ENCODE data around the gene FBXW12.

The FBXW12 gene

GRCh38 chr3:48416546-48416945, 44.5 kb downstream of the FBXW12 start (continued):
- TF ChIP-seq ZSCAN18 (tag by site-specific recombination; IDR thresholded peaks at IDR 0.05) (no peak), ZNF645 (tag by site-specific recombination; IDR thresholded peaks at IDR 0.05) (no peak), ZFP37 (tag by site-specific recombination; IDR thresholded peaks at IDR 0.05) (no peak)

- TF ChIP-seq YY2 (tag by site-specific recombination; IDR thresholded peaks at IDR 0.05) (no peak), SCRT1 (tag by site-specific recombination; IDR thresholded peaks at IDR 0.05; ENCODE audit: borderline replicate concordance) (no peak), ZNF48 (tag by site-specific recombination; IDR thresholded peaks at IDR 0.05) (no peak), ELK4 (IDR thresholded peaks at IDR 0.05; ENCODE audit: borderline replicate concordance, low read depth, low read length) (no peak), ZNF223 (tag by site-specific recombination; IDR thresholded peaks at IDR 0.05) (no peak), ZNF521 (tag by site-specific recombination; IDR thresholded peaks at IDR 0.05) (no peak), SETDB1 (IDR thresholded peaks at IDR 0.05; ENCODE audit: insufficient read length, low read length) (no peak)
- H3K36me3 ChIP-seq (ENCODE audit: control insufficient read depth in 2 of 2, insufficient read depth in 1 of 2, low read length in 2 of 2) = peaks cover 0 to 26% of the 10 kb centered on the region in 2 experiments; a peak in 1 of 3 replicates
- POLR2A ChIA-PET = interaction anchor here (0.6 kb wide), 1 partner anchor 17 kb away, joined by 3 read pairs; no protein-coding TSS in a partner anchor
- CTCF ChIA-PET = interaction anchor here (0.6 to 1.7 kb wide), 2 partner anchors 18 to 463 kb away, joined by 3 to 7 read pairs; no protein-coding TSS in a partner anchor
- no peak overlapping the region for H3K27ac ChIP-seq (ENCODE audit: extremely low read depth, low read depth, low read length)
- no peak overlapping the region for H3K4me3 ChIP-seq (ENCODE audit: low read depth, low read length)
- H3K9me3 ChIP-seq (ENCODE audit: control insufficient read depth, insufficient read depth, low read depth, low read length) = no peaks in the 10 kb centered on the region
- no peaks in the 10 kb centered on the region for H3K4me1 ChIP-seq (ENCODE audit: control insufficient read depth, insufficient read depth, low read length)
Observed at GRCh38 chr3:48417529-48418108, 45.6 kb downstream of the FBXW12 start.

GRCh38 chr3:48418140-48418539, 46.1 kb downstream of the FBXW12 start:
- ChIA-PET POLR2A (no interaction called here), CTCF (interaction anchor here (0.6 to 1.9 kb wide), 4 partner anchors 9 to 195 kb away, joined by 3 to 10 read pairs (median 4); no protein-coding TSS in a partner anchor)
- Histone ChIP-seq H3K27ac (ENCODE audit: extremely low read depth, low read depth, low read length) (no peak overlapping the region), H3K9me3 (ENCODE audit: control insufficient read depth, insufficient read depth, low read depth, low read length) (no peaks in the 10 kb centered on the region), H3K4me3 (ENCODE audit: low read depth, low read length) (no peak overlapping the region), H3K36me3 (ENCODE audit: control insufficient read depth in 2 of 2, insufficient read depth in 1 of 2, low read length in 2 of 2) (peaks cover 0 to 21% of the 10 kb centered on the region in 2 experiments; a peak in 1 of 3 replicates), H3K4me1 (ENCODE audit: control insufficient read depth, insufficient read depth, low read length) (no peaks in the 10 kb centered on the region)
- TF ChIP-seq ZNF518A (tag by site-specific recombination; conservative IDR thresholded peaks at IDR 0.05; ENCODE audit: low read depth) (no peak), ZBTB7A (tag by site-specific recombination; IDR thresholded peaks at IDR 0.05; ENCODE audit: low read depth) (no peak), ZNF19 (tag by site-specific recombination; IDR thresholded peaks at IDR 0.05; ENCODE audit: low read depth) (no peak), ZNF513 (tag by site-specific recombination; IDR thresholded peaks at IDR 0.05) (no peak), ZNF148 (tag by site-specific recombination; IDR thresholded peaks at IDR 0.05; ENCODE audit: borderline replicate concordance) (no peak), ZNF23 (tag by site-specific recombination; IDR thresholded peaks at IDR 0.05; ENCODE audit: borderline replicate concordance) (no peak), ZFP41 (tag by site-specific recombination; IDR thresholded peaks at IDR 0.05; ENCODE audit: borderline replicate concordance) (no peak), ZNF211 (tag by site-specific recombination; IDR thresholded peaks at IDR 0.05; ENCODE audit: low read depth) (no peak), ZNF558 (tag by site-specific recombination; IDR thresholded peaks at IDR 0.05) (no peak)
